ENCODE measurements around the gene STK39.
"Not testable (repeated sequence)": the region's sequence is repeated elsewhere in the genome, so short reads cannot be mapped to it uniquely, and the experiment has no call there.

Gene STK39

DNA sequence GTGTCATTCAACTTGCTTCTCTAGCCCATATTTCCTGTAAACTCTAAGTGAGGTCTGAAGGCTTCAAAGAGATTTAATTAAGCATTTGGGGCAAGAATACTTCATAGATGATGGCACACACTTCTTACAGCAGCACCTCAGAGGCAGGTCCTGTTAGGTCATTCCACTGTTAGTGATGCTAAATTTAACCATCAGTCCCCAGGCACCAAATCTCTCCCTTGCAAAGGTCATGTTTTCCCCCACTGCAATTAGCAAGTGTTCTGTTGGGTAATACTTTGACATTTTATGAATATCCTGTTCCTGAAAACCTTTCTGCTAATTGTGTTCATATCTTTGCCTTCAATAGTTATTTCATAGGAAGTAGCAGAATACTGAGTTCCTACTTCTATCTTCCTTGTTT lies 117.0 kb downstream of the STK39 start:
- no peak for DNase-seq

GRCh38 chr2:168127371-168127770 lies 120.0 kb downstream of the STK39 start:
- DNase-seq = no peak

- not testable (repeated sequence) for DNase-seq
Observed at GRCh38 chr2:168122210-168122609, 125.2 kb downstream of the STK39 start.

DNA sequence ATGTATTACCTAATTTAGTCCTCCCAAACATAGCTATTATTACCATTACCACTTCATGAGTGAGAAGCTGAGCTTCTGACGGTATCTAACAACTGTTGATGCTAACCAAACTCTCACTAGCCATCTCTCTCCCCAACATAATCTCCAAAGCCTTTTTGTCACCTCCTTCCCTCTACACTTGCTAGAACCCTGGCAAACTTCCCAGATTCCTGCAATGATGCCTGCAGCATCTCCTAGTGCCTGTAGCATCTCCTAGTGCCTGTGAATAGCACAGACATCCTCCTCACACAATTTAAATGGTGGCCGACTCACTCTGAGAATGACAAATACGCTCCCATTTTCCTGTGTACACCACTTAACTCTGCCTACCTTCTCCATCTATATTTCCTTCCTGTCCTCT lies 126.7 kb downstream of the STK39 start:
- no peak for DNase-seq

- DNase-seq = no peak
Observed at GRCh38 chr2:168120310-168120709, 127.1 kb downstream of the STK39 start.

DNA sequence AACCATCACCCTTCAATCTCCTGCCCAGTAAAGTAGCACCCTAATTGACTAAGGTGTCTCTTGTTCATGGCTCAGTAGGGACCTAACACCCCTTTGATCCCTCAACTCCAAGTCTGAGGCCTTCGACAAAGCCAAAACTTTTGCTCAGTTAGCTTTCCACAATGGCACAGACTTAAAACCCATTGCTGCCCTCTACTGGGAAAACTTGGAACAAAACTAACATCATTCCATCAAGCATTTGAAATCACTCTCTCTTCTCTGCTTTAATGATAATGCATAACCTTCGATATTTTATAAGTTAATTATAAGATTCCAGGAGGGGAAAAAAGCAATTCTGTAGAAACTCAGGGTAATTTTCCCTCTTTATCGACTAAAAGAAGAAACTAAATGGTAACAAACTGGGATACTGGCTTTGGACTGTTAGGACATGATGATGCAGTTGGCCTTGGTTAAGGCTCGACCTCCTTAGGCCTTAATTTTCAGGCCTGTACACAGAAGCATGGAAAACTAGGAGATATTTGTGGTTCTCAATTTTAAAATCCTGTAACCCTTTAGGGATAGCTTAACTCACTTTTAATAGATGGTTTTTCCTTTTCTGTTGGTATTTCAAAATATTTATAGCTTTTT lies 127.8 kb downstream of the STK39 start:
- peak; percentile 40 for DNase-seq

GRCh38 chr2:168118733-168119514 lies 128.5 kb downstream of the STK39 start:
- peak; percentile 51 for DNase-seq

DNA sequence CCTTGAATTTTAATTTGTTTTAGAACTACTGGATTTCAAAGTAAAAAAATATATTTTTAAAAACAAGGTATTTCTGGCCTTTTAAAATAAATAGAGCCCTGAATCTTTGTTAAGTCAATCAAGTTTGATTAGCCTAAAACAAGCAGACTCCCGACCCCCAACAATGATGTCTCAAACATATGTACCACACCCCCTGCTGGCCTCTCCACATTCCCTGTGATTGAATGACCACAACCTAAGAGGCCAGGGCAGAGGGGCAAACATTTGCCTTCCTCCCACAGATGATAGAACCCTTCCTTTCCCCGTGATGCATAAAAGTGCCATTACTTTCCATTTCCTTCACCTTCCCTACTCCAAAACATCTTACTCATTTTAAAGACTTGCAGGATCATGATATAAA lies 130.9 kb downstream of the STK39 start:
- peak; percentile 27 for DNase-seq

- no peak for DNase-seq
Observed at GRCh38 chr2:168114619-168115018, 132.8 kb downstream of the STK39 start.

GRCh38 chr2:168114040-168114439 lies 133.4 kb downstream of the STK39 start:
- no peak for DNase-seq

DNA sequence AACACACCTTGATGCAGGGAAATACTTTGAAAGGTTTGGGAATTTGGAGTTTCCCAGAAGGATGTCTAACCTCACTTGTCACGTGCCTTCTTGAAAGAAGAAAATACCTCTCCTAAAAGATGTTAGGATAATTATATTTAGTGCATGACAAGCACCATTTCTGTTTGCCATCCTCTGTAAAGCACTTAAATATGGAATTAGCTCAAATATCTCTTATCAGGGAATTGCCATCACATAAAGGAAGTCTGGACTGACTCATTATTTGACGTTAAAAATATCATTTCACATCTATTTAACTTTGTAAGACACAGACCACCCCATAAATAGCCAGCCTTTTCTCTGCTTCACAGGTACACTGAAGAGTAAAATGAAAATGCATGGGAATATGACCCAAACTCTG lies 140.1 kb downstream of the STK39 start:
- DNase-seq = no peak

- no peak for DNase-seq
Observed at GRCh38 chr2:168105127-168105683, 142.2 kb downstream of the STK39 start.

- no peak for DNase-seq
Observed at GRCh38 chr2:168097431-168097830, 150.0 kb downstream of the STK39 start.

DNA sequence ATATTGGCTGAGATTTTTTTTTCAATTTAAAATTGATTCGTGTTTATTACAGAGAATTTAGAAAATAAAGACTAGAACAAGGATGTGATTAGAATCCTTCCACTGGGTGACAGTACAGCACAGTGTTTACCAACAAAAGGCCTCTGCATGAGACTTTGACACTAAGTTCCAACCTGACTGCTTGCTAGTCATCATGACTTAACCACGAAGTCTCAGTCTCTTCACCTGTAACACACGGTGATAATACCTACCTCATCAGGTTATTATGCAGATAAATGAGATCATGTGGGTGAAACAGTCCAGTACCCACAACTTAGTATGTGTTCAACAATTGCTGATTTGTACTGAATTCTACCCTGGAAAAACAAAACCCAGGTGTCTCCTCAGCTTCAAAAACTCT lies 151.2 kb downstream of the STK39 start:
- no peak for DNase-seq

DNA sequence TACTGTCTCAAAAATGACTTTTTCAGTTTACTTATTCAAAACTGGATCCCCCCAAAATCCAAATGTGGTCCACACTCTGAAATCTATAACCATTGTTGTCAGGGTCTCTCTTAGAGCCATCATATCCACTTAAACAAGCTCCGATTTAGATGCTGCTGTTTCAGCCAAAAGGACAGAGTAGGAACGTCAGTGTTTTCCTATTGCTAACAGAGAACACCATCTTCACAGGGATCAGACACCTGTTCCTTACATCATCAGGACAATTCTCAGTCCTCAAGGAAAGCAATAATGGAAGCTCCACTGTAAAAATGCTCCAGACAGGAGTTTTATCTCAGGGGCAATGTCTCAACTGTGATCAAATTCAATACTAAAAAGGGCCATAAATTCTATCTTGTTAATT lies 155.4 kb downstream of the STK39 start:
- DNase-seq = no peak

- no peak for DNase-seq
Observed at GRCh38 chr2:168090366-168091135, 156.8 kb downstream of the STK39 start.

GRCh38 chr2:168089200-168089599 lies 158.2 kb downstream of the STK39 start:
- no peak for DNase-seq

DNA sequence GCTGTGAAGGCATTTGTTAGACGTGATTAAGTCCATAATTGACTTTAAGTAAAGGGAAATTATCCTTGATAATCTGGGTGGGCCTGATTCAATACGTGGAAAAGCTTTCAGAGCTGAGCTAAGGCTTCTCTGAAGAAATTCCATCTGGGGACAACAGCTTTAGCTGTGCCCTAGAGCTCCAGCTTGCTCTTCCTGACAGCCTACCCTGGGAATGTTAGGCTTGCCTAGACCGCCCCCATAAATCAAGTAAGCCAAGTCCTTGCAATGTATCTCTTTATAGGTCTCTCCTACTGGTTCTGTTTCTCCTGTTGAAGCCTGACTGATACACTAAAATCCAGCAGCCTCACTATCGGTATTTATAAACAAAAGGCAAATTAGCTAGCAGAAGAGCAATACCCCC lies 160.0 kb downstream of the STK39 start:
- no peak for DNase-seq

GRCh38 chr2:168086851-168087250 lies 160.5 kb downstream of the STK39 start:
- DNase-seq = no peak

- DNase-seq = no peak
Observed at GRCh38 chr2:168085801-168086361, 161.5 kb downstream of the STK39 start.

- no peak for DNase-seq
Observed at GRCh38 chr2:168084288-168084687, 163.1 kb downstream of the STK39 start.

DNA sequence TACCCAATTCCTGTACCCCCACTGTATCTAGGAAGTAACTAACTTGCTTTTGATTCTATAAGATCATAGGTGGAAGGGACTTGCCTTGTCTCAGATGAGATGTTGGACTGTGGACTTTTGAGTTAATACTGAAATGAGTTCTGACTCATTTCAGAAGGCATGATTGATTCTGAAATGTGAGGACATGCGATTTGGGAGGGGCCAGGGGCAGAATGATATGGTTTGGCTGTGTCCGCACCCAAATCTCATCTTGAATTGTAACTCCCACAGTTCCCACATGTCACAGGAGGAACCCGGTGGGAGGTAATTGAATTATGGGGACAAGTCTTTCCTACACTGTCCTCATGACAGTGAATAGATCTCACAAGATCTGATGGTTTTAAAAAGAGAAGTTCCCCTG lies 165.9 kb downstream of the STK39 start:
- DNase-seq = not testable (repeated sequence)

DNA sequence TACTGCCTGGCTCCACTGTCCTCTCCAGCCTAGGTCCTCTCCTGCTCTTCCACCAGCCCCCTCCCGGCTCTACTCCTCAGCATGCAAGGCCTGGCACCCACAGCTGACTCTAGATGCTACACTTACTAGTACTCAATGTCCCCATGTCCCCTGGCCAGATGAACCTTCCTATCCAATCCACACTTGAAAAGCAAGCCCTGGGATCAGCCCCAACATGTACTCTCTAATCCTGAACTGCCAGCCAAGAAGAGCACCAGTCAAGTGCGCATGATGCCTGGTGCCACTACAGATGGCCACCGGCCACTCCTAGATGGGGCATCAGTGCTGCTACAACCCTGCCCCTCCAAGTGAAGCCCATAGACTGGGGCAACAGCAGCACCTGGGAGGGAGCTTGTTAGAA lies 168.2 kb downstream of the STK39 start:
- DNase-seq = no peak
